DND-41 (cell line): ENCODE results near the gene RGP1.

ENCODE experiments used
- ATAC-seq: fragments of 200-7000 bp; cut with Tn5 transposase; 3 replicates; pipeline ENCODE4 v1.9.1; 2021; ENCODE audit warnings: low read depth; ENCODE audit not compliant: insufficient read depth
- DNase-seq: peaks from one replicate; pipeline ENCODE4 v3.0.0-alpha.2; 2020
- H2AFZ ChIP-seq: 2 replicates; pipeline ENCODE4 v1.6.0; 2012; ENCODE audit warnings: low read depth, low read length
- H3K27ac ChIP-seq: 2 replicates; pipeline ENCODE4 v1.5.1; 2012; ENCODE audit warnings: low read length, inconsistent platforms
- H3K27me3 ChIP-seq: fragments of 200-600 bp; sonication (generic); 2 replicates; pipeline ENCODE4 v1.6.0; 2012; ENCODE audit warnings: low read length, mild to moderate bottlenecking, inconsistent platforms; ENCODE audit not compliant: insufficient read depth, poor library complexity
- H3K36me3 ChIP-seq: 2 replicates; pipeline ENCODE4 v1.5.1; 2012; ENCODE audit warnings: low read length, inconsistent platforms; ENCODE audit not compliant: insufficient read depth
- H3K4me1 ChIP-seq: 2 replicates; pipeline ENCODE4 v1.5.1; 2012; ENCODE audit warnings: mild to moderate bottlenecking, low read length; ENCODE audit not compliant: insufficient read depth
- H3K4me2 ChIP-seq: 2 replicates; pipeline ENCODE4 v1.6.0; 2012; ENCODE audit warnings: mild to moderate bottlenecking, moderate library complexity, low read length, inconsistent platforms; ENCODE audit not compliant: insufficient read depth
- H3K4me3 ChIP-seq, 2 experiments: fragments of 200-600 bp in 1 of 2; shearing (Covaris generic) in 1 of 2; 2 replicates each; pipeline ENCODE4 v1.5.1; 2012 to 2016; ENCODE audit warnings: inconsistent platforms in 2 of 2, low read length in 2 of 2, mild to moderate bottlenecking in 2 of 2, low read depth in 1 of 2, moderate library complexity in 1 of 2
- H3K79me2 ChIP-seq: 2 replicates; pipeline ENCODE4 v1.6.0; 2012; ENCODE audit warnings: low read length, inconsistent platforms; ENCODE audit not compliant: insufficient read depth
- H3K9ac ChIP-seq: 2 replicates; pipeline ENCODE4 v1.6.0; 2012; ENCODE audit warnings: low read depth, mild to moderate bottlenecking, inconsistent platforms, low read length, moderate library complexity
- H3K9me3 ChIP-seq: 2 replicates; pipeline ENCODE4 v1.5.1; 2012; ENCODE audit warnings: low read length, moderate library complexity, mild to moderate bottlenecking, inconsistent platforms; ENCODE audit not compliant: insufficient read depth, severe bottlenecking
- H4K20me1 ChIP-seq: 2 replicates; pipeline ENCODE4 v1.6.0; 2012; ENCODE audit warnings: low read length; ENCODE audit not compliant: insufficient read depth
- EZH2 ChIP-seq: IDR thresholded peaks from 3 replicates; pipeline ENCODE4 v1.6.1; 2012; ENCODE audit warnings: borderline replicate concordance, low read depth, mild to moderate bottlenecking, moderate library complexity, low read length, inconsistent platforms; ENCODE audit not compliant: severe bottlenecking
- TF ChIP-seq, protein P1 (sequence below): IDR thresholded peaks from 2 replicates; pipeline ENCODE4 v1.5.1; 2012; ENCODE audit warnings: borderline replicate concordance, low read length, moderate library complexity, mild to moderate bottlenecking; ENCODE audit not compliant: poor library complexity, severe bottlenecking; ENCODE audit errors: extremely low read depth

The RGP1 gene

DNA sequence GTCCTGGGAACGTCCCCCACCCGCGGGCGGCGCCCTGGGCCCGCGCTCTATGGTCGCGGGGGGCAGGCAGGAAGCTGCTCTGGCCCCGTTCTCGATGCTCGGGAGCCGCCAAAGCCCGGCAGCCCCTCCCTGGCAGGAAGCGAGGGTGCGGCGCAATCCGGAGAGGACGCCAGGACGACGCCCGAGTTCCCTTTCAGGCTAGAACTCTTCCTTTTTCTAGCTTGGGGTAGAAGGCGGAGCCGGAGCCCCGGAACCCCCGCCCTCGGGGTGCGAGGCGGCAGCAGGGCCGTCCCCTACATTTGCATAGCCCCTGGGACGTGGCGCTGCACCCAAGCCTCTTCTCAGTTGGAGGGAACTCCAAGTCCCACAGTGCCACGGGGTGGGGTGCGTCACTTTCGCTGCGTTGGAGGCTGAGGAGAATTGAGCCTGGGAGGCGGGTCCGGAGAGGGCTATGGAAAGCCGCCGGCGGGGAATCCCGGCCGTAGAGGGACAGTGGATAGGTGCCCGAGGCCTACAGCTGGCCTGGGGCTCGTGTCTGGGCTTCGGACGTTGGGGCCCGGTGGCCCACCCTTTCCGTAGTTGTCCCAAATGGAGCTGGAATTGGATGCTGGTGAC lies 16.8 kb upstream of the RGP1 start, which contains the start of the genes CREB3 and TLN1:
Gene CREB3 (plus strand): TSS at position 482 of the 615 bp plus-strand sequence. CDS start 107 bp downstream, at position 589.
Gene TLN1 (minus strand): TSS at position 11 of the 615 bp plus-strand sequence. CDS start 6,501 bp downstream, outside the sequence.
- no peak for TF ChIP-seq EZH2
- TF ChIP-seq, protein P1, sequence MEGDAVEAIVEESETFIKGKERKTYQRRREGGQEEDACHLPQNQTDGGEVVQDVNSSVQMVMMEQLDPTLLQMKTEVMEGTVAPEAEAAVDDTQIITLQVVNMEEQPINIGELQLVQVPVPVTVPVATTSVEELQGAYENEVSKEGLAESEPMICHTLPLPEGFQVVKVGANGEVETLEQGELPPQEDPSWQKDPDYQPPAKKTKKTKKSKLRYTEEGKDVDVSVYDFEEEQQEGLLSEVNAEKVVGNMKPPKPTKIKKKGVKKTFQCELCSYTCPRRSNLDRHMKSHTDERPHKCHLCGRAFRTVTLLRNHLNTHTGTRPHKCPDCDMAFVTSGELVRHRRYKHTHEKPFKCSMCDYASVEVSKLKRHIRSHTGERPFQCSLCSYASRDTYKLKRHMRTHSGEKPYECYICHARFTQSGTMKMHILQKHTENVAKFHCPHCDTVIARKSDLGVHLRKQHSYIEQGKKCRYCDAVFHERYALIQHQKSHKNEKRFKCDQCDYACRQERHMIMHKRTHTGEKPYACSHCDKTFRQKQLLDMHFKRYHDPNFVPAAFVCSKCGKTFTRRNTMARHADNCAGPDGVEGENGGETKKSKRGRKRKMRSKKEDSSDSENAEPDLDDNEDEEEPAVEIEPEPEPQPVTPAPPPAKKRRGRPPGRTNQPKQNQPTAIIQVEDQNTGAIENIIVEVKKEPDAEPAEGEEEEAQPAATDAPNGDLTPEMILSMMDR = peak; percentile 39
- peak within 1 kb of the TSS; percentile 76 for H3K27ac ChIP-seq
- H3K27me3 ChIP-seq = no peaks in the 10 kb centered on the region
- peaks cover 56% of the 10 kb centered on the region for H3K4me1 ChIP-seq
- peak; percentile 91 for ATAC-seq
- H4K20me1 ChIP-seq = peaks cover 34% of the 10 kb centered on the region
- H3K4me3 ChIP-seq = peak within 1 kb of the TSS; percentile 94 to 95
- peak within 1 kb of the TSS; percentile 71 for H2AFZ ChIP-seq
- peak within 1 kb of the TSS; percentile 93 for H3K4me2 ChIP-seq
- peaks cover 61% of the 10 kb centered on the region for H3K79me2 ChIP-seq
- H3K36me3 ChIP-seq = peaks cover 47% of the 10 kb centered on the region
- DNase-seq = peak; percentile 98
- H3K9ac ChIP-seq = peak within 1 kb of the TSS; percentile 74
- H3K9me3 ChIP-seq = no peaks in the 10 kb centered on the region

DNA sequence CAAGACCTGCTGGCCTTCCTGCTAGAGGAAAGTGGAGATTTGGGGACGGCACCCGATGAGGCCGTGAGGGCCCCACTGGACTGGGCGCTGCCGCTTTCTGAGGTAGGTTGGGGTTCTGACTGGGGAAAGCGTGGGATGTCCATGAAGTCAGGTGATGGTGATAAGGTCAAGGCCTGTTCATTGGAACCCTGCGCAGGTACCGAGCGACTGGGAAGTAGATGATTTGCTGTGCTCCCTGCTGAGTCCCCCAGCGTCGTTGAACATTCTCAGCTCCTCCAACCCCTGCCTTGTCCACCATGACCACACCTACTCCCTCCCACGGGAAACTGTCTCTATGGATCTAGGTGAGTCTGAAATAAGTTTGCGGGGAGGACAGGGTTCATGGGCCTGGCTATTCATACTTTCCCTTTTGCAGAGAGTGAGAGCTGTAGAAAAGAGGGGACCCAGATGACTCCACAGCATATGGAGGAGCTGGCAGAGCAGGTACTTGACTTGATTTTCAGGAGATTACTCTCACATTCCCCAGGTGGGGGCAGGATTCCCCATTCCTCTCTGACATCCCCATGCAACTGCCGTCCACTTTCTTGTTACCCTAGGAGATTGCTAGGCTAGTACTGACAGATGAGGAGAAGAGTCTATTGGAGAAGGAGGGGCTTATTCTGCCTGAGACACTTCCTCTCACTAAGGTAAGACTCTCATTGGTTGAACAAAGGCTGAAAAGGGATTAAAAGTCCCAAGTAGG lies 16.1 kb upstream of the RGP1 start:
- Histone ChIP-seq H4K20me1 (peaks cover 27% of the 10 kb centered on the region), H3K79me2 (peaks cover 54% of the 10 kb centered on the region), H3K9me3 (no peaks in the 10 kb centered on the region), H3K9ac (peak overlapping the region; percentile 74), H3K36me3 (peaks cover 47% of the 10 kb centered on the region), H3K27ac (peak overlapping the region; percentile 76), H3K4me3 (peak overlapping the region; percentile 94 to 95), H3K27me3 (no peaks in the 10 kb centered on the region), H2AFZ (peak overlapping the region; percentile 71), H3K4me2 (peak overlapping the region; percentile 93), H3K4me1 (peaks cover 50% of the 10 kb centered on the region)
- no peak for DNase-seq
- ATAC-seq = no peak
- TF ChIP-seq, protein P1 = peak; percentile 19
- no peak for TF ChIP-seq EZH2

DNA sequence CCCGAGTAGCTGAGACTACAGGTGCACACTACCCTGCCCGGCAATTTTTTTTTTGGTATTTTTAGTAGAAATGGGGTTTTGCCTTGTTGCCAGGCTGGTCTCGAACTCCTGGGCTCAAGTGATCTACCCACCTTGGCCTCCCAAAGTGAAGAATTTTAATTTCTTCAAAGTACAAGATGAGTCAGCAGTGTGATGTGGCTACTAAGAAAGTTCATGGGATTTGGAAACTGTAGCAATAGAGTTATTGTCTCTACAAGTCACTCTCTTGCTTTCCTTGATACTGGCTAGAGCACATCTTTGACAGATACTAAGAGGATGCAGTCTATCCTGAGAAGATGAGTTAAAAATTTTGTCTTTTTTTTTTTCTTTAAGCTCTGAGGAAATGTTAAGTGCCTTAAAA lies 15.0 kb upstream of the RGP1 start:
- no peaks in the 10 kb centered on the region for H3K27me3 ChIP-seq
- H3K9ac ChIP-seq = no peak overlapping the region
- no peak overlapping the region for H2AFZ ChIP-seq
- H3K4me1 ChIP-seq = peaks cover 39% of the 10 kb centered on the region
- H3K4me2 ChIP-seq = 0 out of 2 replicates have a peak overlapping the region, but pooled peaks have one; percentile 93
- H3K36me3 ChIP-seq = peaks cover 49% of the 10 kb centered on the region
- H3K4me3 ChIP-seq = no peak overlapping the region
- no peak for DNase-seq
- H3K79me2 ChIP-seq = peaks cover 43% of the 10 kb centered on the region
- no peaks in the 10 kb centered on the region for H3K9me3 ChIP-seq
- no peak for ATAC-seq
- no peak overlapping the region for H3K27ac ChIP-seq
- H4K20me1 ChIP-seq = peaks cover 18% of the 10 kb centered on the region
- TF ChIP-seq, protein P1 = no peak
- no peak for TF ChIP-seq EZH2
